HFF-Myc (cell line): Measurements from ENCODE around the gene SYNE1.
A peak's percentile ranks its signal among the peaks of the same experiment; 100 is the strongest.

Experiments
- DNase-seq: peaks from one replicate; pipeline ENCODE4 v3.0.0-alpha.2; 2011; ENCODE audit warnings: low read depth; ENCODE audit errors: extremely low read depth
- H3K4me3 ChIP-seq: replicated peaks from 2 replicates; pipeline ENCODE4 v1.5.1; 2011; ENCODE audit warnings: low read depth, mild to moderate bottlenecking, control low read depth, low read length
- TF ChIP-seq, protein P1 (sequence below): IDR thresholded peaks from 2 replicates; pipeline ENCODE4 v1.5.1; 2012; ENCODE audit warnings: mild to moderate bottlenecking, low read depth, low read length, control low read depth; ENCODE audit errors: missing control alignments

The SYNE1 gene

DNA sequence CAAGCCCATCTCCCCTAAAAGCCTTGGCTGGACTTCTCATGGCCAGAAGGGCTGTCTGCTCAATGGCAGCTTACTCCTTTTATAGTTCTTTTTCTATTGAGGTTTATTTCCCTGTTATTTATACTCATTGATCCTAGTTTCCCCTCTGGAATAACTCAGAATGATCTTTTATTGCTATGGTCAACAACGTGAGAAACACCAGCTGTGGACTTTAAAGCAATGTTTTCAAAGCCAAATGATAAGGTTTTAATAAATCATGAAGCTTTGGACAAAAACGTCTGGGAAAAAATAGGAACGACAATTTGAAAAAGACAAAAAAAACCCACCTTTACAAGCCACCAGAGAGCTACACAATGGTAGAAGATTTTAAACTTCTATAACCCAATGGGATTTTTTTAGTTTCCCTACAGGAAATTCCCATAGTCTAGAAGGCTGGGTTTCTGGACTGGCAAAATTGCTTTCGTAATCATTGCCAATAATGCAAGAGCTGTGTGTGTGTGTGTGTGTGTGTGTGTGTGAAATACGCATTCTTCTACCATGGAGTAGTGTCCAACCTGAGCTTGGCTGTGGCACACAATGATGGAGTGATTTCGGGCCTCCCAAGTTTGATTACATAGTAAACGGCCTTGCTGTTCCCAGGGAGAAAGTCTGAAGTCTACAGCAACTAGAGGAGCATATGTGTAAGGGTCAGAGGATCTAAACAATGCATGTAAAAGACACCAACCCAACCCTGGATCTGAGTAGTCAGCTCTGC, 396.0 kb downstream of the SYNE1 start:
- H3K4me3 ChIP-seq = no peak overlapping the region
- TF ChIP-seq, protein P1, sequence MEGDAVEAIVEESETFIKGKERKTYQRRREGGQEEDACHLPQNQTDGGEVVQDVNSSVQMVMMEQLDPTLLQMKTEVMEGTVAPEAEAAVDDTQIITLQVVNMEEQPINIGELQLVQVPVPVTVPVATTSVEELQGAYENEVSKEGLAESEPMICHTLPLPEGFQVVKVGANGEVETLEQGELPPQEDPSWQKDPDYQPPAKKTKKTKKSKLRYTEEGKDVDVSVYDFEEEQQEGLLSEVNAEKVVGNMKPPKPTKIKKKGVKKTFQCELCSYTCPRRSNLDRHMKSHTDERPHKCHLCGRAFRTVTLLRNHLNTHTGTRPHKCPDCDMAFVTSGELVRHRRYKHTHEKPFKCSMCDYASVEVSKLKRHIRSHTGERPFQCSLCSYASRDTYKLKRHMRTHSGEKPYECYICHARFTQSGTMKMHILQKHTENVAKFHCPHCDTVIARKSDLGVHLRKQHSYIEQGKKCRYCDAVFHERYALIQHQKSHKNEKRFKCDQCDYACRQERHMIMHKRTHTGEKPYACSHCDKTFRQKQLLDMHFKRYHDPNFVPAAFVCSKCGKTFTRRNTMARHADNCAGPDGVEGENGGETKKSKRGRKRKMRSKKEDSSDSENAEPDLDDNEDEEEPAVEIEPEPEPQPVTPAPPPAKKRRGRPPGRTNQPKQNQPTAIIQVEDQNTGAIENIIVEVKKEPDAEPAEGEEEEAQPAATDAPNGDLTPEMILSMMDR = no peak
- no peak for DNase-seq

DNA sequence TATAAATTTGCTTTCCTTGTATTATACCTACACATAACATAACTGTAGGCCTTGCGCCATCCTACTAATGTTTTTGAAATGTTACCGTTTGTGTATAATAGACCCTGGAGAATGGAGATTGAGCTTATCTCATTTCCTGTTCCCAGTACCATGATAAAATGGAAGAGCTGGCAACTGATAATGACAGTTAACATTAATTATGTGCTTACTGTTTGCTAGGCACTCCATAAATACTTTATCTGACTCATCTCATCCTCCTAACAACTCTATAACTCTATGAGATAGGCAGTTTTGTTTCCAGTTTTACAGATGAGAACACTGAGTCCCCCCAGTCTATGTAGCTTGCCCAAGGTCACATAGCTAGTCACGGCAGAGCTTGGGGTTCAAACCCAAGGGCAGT, 396.7 kb downstream of the SYNE1 start:
- TF ChIP-seq, protein P1 = no peak
- DNase-seq = no peak
- no peak overlapping the region for H3K4me3 ChIP-seq

DNA sequence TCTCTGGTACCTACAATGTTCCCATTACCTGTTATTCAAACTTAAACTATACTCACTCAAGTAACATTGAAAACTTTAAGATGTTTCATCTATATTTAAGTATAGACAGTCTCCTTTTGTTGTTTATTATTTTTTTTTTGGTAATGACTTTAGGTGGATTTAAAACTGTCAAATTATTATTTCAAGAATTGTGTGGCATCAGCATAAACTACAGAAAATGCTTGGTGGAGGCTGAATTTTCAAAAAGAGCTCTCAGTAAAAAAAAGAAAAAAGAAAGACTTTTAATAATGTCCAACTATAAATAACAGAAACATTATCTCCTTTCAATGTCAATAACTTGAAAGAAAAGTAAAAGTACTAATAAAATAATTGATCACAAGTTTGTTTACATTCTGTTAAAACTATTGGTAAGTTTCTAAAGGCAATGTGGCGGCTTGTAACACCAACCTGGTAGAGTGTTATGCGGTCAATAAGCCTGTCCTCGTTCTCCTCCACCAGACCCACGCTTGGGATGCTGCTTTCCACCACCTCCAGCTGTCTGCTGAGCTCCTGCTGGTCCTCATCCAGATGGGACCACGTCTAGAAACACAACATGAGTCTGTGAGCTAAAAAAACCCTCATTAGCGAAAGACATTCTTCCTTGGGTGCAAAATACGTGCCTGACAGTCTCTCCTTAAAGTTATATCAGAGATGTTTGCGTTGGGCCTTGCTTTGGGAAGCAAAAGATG, 400.6 kb downstream of the SYNE1 start:
- no peak overlapping the region for H3K4me3 ChIP-seq
- DNase-seq = no peak
- TF ChIP-seq, protein P1 = no peak

DNA sequence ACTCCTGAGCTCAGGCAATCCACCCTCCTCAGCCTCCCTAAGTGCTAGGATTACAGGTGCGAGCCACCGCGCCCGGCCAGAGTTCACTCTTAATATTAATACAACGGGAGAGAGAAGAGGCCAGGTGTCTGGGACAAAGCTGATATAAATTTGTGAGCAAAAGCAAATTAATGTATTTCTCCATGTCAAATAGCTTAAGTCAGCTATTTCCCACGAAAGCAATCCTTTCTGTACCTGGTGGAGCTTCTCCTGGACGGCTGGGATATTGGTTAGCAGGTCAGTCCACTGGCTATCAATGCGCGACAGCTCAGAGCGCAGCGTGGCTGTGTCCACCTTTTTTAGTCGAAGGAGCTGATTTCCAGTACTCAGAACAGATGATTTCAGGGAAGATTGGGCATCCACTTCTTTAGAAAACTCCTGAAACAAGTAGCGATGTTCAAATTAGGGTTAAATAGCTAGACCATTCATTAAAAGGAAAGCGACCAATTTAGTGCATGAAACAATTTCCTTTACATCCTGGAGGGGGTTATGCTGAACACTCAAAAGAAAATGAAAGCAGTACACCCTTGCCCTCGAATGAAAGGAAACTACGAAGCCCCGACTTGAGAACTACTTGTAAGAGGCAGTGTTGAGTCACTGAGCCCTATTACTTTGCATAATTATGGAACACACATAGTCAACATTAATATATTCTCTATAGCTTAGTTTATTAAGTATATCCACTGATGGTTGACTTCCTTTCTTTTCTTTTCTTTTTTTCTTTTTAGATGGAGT, 403.4 kb downstream of the SYNE1 start:
- DNase-seq = no peak
- TF ChIP-seq, protein P1 = no peak
- H3K4me3 ChIP-seq = no peak overlapping the region

DNA sequence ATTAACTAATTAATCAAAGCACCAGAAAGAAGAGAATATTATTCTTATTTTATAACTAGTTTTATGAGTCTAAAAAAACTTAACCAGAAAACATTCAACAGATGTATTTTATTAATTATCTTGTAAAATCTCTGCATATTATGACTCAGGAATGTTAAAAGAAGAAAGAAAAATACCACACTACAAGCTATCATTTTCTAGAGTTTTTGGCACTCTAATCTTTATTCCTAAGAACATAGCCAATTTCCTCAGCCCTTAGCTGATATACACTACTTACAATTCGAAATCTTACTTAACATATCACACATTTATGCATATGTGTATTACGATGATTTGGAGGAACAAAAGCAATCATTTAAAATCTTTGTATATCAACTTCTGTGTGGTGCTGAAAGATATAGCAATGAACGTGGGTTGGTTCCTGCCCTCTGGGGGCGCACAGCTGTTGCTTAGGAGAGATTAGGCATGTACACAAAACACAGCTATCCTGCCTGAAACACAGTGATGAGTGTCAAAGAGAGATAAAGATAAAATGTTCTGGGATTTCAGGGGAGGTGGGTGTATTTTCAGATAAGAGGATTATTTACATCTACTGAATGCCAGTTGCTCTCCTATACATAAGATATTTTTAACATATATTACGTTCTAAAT, 404.5 kb downstream of the SYNE1 start:
- DNase-seq = peak; percentile 52
- TF ChIP-seq, protein P1 = peak; percentile 7

DNA sequence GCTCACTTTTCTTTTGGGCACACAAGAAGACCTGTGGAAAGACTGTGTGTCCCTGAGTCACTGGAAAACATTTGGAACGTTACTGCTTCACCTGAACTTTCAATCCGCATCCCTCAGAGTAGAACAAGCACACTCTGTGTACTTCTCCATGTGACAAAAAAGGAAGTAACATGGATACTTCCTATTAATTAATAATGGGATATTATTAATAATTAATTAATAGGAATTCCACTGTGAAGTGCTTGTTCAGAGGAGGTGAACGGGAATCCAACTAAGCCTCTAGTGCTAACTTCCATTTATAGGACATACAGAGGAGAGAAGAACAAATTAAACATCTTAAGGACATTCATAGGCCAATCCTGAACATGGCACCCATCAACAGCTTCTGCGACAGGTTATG, 407.8 kb downstream of the SYNE1 start:
- TF ChIP-seq, protein P1 = no peak
- no peak for DNase-seq
- no peak overlapping the region for H3K4me3 ChIP-seq

More for the DNA sequence above, 404.5 kb downstream of the SYNE1 start:
- H3K4me3 ChIP-seq = no peak overlapping the region
